ENCODE data around the gene TMEM171.

TMEM171 gene

DNA sequence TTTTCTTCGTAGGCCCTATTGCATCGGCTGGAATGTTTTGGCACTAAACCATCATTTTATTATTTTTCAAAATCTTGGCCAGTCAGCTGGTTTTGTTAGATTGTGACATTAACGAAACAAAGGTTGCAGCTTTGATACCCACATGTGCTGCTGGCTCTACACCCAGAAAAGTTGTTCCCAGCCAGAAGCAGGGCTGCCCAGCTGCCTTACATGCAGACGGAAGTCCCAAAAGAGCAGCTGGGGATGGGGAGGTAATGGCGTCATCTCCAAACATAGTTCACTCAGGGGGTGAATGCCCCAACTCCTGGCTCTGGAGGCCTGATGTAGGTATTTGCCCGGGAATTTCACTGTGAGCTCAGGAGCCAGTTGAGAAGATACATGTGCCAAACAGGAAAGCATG is 23.3 kb downstream of the TMEM171 start:
- ChIA-PET POLR2A (no interaction called here), CTCF (no interaction called here)
- TF ChIP-seq, protein P1, sequence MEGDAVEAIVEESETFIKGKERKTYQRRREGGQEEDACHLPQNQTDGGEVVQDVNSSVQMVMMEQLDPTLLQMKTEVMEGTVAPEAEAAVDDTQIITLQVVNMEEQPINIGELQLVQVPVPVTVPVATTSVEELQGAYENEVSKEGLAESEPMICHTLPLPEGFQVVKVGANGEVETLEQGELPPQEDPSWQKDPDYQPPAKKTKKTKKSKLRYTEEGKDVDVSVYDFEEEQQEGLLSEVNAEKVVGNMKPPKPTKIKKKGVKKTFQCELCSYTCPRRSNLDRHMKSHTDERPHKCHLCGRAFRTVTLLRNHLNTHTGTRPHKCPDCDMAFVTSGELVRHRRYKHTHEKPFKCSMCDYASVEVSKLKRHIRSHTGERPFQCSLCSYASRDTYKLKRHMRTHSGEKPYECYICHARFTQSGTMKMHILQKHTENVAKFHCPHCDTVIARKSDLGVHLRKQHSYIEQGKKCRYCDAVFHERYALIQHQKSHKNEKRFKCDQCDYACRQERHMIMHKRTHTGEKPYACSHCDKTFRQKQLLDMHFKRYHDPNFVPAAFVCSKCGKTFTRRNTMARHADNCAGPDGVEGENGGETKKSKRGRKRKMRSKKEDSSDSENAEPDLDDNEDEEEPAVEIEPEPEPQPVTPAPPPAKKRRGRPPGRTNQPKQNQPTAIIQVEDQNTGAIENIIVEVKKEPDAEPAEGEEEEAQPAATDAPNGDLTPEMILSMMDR (IDR thresholded peaks at IDR 0.05; ENCODE audit: control extremely low read depth, extremely low read depth, low read depth, missing control alignments), result no peak
- no peak for DNase-seq (ENCODE audit: extremely low spot score)

DNA sequence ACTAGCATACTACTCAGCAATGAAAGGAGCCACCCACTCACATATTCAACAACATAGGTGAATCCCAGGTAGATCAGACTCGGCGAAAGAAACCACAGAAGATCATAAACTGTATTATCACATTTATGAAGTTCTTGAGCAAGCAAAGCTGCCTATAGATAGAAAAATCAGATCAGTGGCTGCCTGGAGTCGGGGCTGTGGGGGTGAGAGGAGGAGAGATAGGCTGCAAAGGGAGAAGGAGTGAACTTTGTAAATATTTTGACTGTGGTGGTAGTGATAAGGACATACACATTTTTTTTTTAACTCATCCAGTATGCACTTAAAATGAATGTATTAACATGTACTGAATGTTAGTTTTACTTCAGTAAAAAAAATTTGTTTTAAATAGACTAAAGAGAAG is 29.2 kb downstream of the TMEM171 start:
- TF ChIP-seq, protein P1 (IDR thresholded peaks at IDR 0.05; ENCODE audit: control extremely low read depth, extremely low read depth, low read depth, missing control alignments), result no peak
- CTCF ChIA-PET, result no interaction called here
- DNase-seq (ENCODE audit: extremely low spot score), result no peak
- POLR2A ChIA-PET, result no interaction called here

DNA sequence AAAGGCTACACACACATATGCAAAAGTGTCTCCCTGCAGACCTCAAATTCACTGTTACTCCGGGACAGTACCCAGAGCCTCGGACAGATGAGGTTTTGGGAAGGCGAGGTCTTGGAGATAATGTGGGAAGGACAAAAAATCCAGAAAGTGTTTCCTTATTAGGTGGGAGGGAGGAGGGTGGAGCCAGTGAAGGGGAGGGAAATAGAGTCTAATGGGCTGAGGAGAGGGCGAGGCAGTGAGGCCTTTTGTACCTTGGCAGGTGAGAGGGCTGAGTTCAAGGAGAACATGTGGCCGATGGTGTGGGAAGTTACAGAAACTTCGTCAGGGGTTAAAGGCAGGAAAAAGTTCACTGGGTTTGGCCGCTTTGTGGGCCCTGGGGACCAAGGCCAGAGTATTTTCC is 30.5 kb downstream of the TMEM171 start:
- CTCF ChIA-PET, result no interaction called here
- no peak for DNase-seq (ENCODE audit: extremely low spot score)
- POLR2A ChIA-PET, result no interaction called here
- TF ChIP-seq, protein P1 (IDR thresholded peaks at IDR 0.05; ENCODE audit: control extremely low read depth, extremely low read depth, low read depth, missing control alignments), result no peak

DNA sequence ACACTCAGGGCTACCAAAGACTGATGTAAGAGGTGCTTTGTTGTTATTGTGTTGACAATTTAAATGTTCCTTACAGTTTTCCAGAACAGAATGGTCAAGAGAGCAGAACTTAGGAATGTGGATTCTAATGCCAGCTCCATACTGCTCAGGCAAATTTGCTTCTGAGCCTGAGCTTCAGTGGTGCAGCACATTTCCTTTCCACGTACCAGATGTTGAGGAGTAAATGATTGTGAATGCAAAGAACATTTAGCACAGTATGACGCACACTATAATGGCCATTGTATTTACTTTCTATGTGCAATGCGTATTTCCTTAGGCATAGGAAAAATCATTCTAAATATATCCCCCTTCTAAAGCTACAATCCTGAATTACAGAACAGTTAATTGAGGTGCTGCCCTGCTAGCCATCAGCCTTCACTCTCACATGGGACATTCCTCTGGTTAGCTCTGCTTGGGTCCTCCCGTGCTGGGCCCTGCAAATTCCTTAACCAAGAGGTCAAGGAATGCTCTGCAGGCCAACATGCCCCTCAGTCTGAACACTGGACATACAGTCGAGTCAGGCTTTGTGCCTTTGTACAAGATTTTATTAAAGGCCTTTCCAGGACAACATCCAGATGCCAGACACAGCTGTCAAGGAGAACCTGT is 31.5 kb downstream of the TMEM171 start:
- CTCF ChIA-PET, result interaction anchor here (1.2 to 1.7 kb wide), 2 partner anchors 11 to 51 kb away, joined by 3 read pairs; no protein-coding TSS in a partner anchor
- TF ChIP-seq, protein P1 (IDR thresholded peaks at IDR 0.05; ENCODE audit: control extremely low read depth, extremely low read depth, low read depth, missing control alignments), result no peak
- no peak for DNase-seq (ENCODE audit: extremely low spot score)
- POLR2A ChIA-PET, result no interaction called here

DNA sequence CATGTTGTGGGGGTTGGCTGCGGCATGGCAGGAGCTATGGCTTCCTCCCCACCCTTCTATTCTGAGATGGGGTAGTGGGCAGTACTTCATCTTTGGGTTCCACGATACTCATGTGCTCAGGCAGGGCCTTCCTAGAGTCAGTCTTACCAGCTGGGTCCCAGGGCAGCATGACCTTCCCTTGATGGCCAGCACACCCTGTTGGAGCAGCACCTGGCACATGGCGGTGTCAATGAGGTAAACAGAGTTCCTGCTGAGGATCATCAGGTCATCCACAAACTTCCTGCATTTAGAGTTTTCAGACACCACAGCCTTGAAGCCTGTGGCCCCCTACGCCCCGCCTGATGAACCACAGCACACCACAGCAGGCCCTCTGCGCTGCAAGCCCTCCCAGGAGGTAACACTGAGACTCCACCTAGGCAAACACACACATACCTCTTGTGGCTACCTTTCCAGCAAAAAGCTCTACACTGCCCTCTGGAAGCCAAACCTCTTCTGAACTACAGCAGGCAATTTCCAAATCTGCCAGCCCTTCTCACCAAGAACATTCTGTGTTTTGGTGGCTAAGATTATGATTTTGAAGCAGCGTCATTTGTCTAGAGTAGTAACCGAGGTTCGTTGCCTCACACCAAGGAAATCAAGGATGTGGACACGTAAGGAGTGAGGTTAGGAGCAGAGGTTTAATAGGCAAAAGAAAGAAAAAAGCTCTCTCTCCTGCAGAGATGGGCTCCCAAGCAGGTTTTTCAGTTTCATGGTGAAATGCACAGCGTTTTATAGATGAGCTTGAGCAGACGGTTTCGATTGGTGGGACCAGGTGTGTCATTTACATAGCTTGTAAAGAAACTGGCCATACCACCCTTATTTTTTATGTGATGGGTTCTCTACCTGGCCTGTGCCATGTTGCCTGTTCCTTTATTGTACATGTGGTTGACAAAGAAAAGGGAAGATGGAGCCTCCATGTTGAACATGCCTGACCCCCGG is 32.3 kb downstream of the TMEM171 start:
- POLR2A ChIA-PET, result no interaction called here
- no peak for DNase-seq (ENCODE audit: extremely low spot score)
- CTCF ChIA-PET, result interaction anchor here (1.1 to 1.7 kb wide), 5 partner anchors 9 to 69 kb away, joined by 3 to 4 read pairs (median 3); no protein-coding TSS in a partner anchor
- TF ChIP-seq, protein P1 (IDR thresholded peaks at IDR 0.05; ENCODE audit: control extremely low read depth, extremely low read depth, low read depth, missing control alignments), result no peak

DNA sequence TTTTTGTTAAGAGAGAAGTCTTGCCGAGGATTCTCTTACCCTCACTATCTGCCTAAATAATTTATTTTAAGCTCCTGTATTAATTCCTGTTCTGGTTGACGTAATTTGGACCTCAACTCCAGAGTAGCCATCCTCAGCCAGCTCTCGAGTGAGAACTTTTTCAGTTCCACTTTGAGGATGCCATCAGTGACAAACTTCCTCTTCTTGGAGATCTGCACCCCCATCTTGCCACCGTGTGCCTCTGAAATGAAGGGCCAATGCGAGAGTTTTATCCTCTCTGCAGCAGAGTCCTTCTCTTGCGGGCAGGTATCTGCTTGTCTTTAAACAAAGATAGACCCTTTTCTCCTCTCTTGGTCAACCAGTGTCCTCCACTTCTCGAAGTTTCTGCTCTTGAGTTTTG is 33.1 kb downstream of the TMEM171 start:
- DNase-seq (ENCODE audit: extremely low spot score), result no peak
- ChIA-PET POLR2A (no interaction called here), CTCF (interaction anchor here (1.1 to 1.5 kb wide), 4 partner anchors 8 to 69 kb away, joined by 3 to 4 read pairs (median 4); no protein-coding TSS in a partner anchor)
- TF ChIP-seq, protein P1 (IDR thresholded peaks at IDR 0.05; ENCODE audit: control extremely low read depth, extremely low read depth, low read depth, missing control alignments), result no peak

Data from GM10248 (cell line).